Measurements from ENCODE around the gene TNS3.

GRCh38 chr7:47366960-47367359 is 215.0 kb downstream of the TNS3 start:
- no peak for TF ChIP-seq CTCF (IDR thresholded peaks at IDR 0.05; ENCODE audit: low read depth, low read length)
- no peak for TF ChIP-seq POLR2A (IDR thresholded peaks at IDR 0.05; ENCODE audit: extremely low read depth, insufficient read length)
- TF ChIP-seq MAX (IDR thresholded peaks at IDR 0.05; ENCODE audit: low read depth, low read length), result no peak
